ENCODE measurements around the gene HIPK3. TPM values are rescaled to one million over a fixed set of nuclear protein-coding genes. Genes with fewer than 3 reads are reported as not detected.

HIPK3 gene
- total and polyA plus RNA-seq, 7 donors, result 10.6 to 417 (median 277) TPM

DNA sequence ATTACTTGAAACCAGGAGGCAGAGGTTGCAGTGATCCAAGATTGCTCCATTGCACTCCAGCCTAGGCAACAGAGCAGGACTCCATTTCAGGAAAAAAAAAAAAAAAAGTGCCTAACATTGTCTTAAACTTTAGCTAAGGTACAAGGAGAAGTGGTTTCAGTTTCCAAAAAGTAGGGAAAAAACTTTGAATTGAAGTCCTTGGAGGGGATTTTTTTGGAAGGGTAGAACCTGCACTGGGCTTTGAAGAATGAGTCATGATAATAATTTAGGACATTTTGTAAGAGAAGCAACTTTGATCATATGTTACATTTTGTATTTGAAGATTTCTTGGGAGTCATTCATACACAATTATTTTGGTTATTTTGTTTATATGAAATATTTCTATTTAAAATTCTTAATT lies 31.8 kb upstream of the HIPK3 start:
- intact Hi-C loops (cut with DNase I), result no loop called here
- Histone ChIP-seq H3K36me3 (no peaks in the 10 kb centered on the region), H3K4me1 (no peaks in the 10 kb centered on the region), H3K4me3 (no peak overlapping the region), H3K9me3 (no peaks in the 10 kb centered on the region), H3K27ac (no peak overlapping the region), H3K27me3 (no peaks in the 10 kb centered on the region)
- TF ChIP-seq, protein P1, sequence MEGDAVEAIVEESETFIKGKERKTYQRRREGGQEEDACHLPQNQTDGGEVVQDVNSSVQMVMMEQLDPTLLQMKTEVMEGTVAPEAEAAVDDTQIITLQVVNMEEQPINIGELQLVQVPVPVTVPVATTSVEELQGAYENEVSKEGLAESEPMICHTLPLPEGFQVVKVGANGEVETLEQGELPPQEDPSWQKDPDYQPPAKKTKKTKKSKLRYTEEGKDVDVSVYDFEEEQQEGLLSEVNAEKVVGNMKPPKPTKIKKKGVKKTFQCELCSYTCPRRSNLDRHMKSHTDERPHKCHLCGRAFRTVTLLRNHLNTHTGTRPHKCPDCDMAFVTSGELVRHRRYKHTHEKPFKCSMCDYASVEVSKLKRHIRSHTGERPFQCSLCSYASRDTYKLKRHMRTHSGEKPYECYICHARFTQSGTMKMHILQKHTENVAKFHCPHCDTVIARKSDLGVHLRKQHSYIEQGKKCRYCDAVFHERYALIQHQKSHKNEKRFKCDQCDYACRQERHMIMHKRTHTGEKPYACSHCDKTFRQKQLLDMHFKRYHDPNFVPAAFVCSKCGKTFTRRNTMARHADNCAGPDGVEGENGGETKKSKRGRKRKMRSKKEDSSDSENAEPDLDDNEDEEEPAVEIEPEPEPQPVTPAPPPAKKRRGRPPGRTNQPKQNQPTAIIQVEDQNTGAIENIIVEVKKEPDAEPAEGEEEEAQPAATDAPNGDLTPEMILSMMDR (IDR thresholded peaks at IDR 0.05), result no peak
- TF ChIP-seq POLR2A (IDR thresholded peaks at IDR 0.05) (no peak), EP300 (IDR thresholded peaks at IDR 0.05) (no peak), POLR2AphosphoS5 (IDR thresholded peaks at IDR 0.05) (no peak)
- DNase-seq, result no peak

DNA sequence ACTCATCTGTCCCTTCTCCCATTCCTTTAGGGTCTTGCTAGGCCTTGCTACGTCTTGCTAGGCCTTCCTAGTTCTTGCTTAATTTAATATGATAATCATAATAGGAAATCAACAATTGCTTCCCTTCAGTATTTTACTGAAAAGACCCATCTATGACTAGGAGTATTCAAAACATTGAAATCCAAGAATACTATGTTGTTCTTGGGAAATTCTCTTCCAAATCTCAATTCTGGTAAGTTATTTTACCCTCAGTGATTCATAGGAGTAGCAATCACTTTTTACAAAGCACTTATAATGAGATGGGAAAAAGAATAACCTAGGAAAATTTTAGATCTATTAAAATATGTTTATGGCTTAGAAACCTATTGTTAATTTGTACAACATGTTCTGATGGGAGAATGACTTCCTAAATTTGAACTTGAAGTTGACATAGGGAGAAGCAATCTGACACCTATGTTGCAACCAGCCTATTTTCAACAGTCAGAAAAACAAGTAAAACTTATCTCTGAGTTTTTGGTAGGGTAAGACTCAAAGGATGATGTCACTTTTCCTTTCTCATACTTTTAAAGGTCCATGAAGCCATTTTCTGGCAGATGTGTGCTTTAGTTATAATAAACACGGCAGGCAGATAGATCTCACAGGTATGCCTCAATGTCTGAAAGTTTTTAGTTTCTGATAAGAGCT lies 29.5 kb upstream of the HIPK3 start:
- intact Hi-C loops (cut with DNase I), result no loop called here
- Histone ChIP-seq H3K4me1 (no peaks in the 10 kb centered on the region), H3K9me3 (no peaks in the 10 kb centered on the region), H3K27ac (peak overlapping the region in 1 of 4 donors; percentile 67), H3K4me3 (no peak overlapping the region), H3K27me3 (no peaks in the 10 kb centered on the region), H3K36me3 (no peaks in the 10 kb centered on the region)
- TF ChIP-seq POLR2A (IDR thresholded peaks at IDR 0.05), result no peak
- TF ChIP-seq, protein P1 (IDR thresholded peaks at IDR 0.05), result no peak
- TF ChIP-seq EP300 (IDR thresholded peaks at IDR 0.05), result no peak
- no peak for TF ChIP-seq POLR2AphosphoS5 (IDR thresholded peaks at IDR 0.05)
- 84 to 86% methylated on average over 2 of the region's 2 CpGs for WGBS, 2 donors
- no peak for DNase-seq

GRCh38 chr11:33234397-33235190 lies 22.6 kb upstream of the HIPK3 start:
- Histone ChIP-seq H3K27me3 (no peaks in the 10 kb centered on the region), H3K27ac (peak overlapping the region in 1 of 4 donors; percentile 24), H3K4me1 (no peaks in the 10 kb centered on the region), H3K36me3 (no peaks in the 10 kb centered on the region), H3K9me3 (no peaks in the 10 kb centered on the region), H3K4me3 (no peak overlapping the region)
- intact Hi-C loops (cut with DNase I), result no loop called here
- 90 to 92% methylated on average over 6 of the region's 6 CpGs for WGBS, 2 donors
- TF ChIP-seq POLR2A (IDR thresholded peaks at IDR 0.05) (no peak), EP300 (IDR thresholded peaks at IDR 0.05) (no peak), POLR2AphosphoS5 (IDR thresholded peaks at IDR 0.05) (peak in 2 of 4 donors; percentile 23 to 32)
- TF ChIP-seq, protein P1 (IDR thresholded peaks at IDR 0.05), result no peak
- DNase-seq, result no peak

DNA sequence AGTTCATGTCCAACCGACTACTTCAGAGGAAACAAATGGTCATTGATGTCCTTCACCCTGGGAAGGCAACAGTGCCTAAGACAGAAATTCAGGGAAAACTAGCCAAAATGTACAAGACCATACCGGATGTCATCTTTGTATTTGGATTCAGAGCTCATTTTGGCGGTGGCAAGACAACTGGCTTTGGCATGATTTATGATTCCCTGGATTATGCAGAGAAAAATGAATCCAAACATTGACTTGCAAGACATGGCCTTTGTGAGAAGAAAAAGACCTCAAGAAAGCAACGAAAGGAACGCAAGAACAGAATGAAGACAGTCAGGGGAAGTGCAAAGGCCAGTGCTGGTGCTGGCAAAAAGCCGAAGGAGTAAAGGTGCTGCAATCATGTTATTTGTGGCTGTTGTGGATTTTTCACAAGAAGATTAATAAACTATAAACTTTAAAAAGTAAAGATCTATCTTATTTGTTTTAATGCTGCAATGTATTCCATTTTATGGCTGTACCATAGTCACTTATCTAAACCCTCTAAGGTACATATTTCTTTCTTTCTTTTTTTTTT lies 20.1 kb upstream of the HIPK3 start:
- TF ChIP-seq, protein P1 (IDR thresholded peaks at IDR 0.05), result no peak
- H3K4me3 ChIP-seq, result no peak overlapping the region
- no peaks in the 10 kb centered on the region for H3K9me3 ChIP-seq
- no peaks in the 10 kb centered on the region for H3K27me3 ChIP-seq
- DNase-seq, result no peak
- no peaks in the 10 kb centered on the region for H3K36me3 ChIP-seq
- H3K27ac ChIP-seq, result no peak overlapping the region
- 36 to 74% methylated on average over 6 of the region's 6 CpGs for WGBS, 2 donors
- no peaks in the 10 kb centered on the region for H3K4me1 ChIP-seq
- intact Hi-C loops (cut with DNase I), result no loop called here

Measured in sigmoid colon (tissue), 7 donors.